H1 (cell line): ENCODE results near the gene SCRN1. TPM values are rescaled to one million over a fixed set of nuclear protein-coding genes. Genes with fewer than 3 reads are reported as not detected.

Experiments
- CTCF ChIA-PET: fragments of 300-600 bp; sonication (Branson Sonifier 250); formaldehyde crosslinking; loops from one replicate; lab custom pipeline; 2021; ENCODE audit not compliant: partially characterized antibody; lab: Charles Lee
- POLR2A ChIA-PET: fragments of 300-600 bp; sonication (Branson Sonifier 250); formaldehyde crosslinking; loops from one replicate; lab custom pipeline; 2021; ENCODE audit warnings: inconsistent platforms; ENCODE audit not compliant: partially characterized antibody; lab: Charles Lee
- DNase-seq, 2 experiments: peaks; one replicate each; pipeline versions ENCODE4 v3.0.0 to v3.0.0-alpha.2; 2010 to 2022; ENCODE audit warnings: low spot score in 2 of 2, low read depth in 1 of 2, mixed read lengths in 1 of 2
- FAIRE-seq: peaks from 2 replicates; lab custom pipeline; 2011; peaks lifted over from hg19 to GRCh38; lab: Jason Lieb, UNC
- H2AFZ ChIP-seq: 2 replicates; pipeline ENCODE4 v1.8.1; 2012; ENCODE audit warnings: low read length, inconsistent platforms
- H2AK5ac ChIP-seq: 2 replicates; pipeline ENCODE4 v1.6.1; 2013; ENCODE audit warnings: low read depth, low read length
- H2BK120ac ChIP-seq: replicated peaks from 2 replicates; pipeline ENCODE3; 2013; ENCODE audit warnings: low read depth, low read length, inconsistent platforms
- H2BK12ac ChIP-seq: 2 replicates; pipeline ENCODE4 v1.6.1; 2013; ENCODE audit warnings: low read depth, low read length
- H2BK15ac ChIP-seq: 2 replicates; pipeline ENCODE4 v1.6.1; 2013; ENCODE audit warnings: low read length
- H2BK20ac ChIP-seq: 2 replicates; pipeline ENCODE4 v1.6.1; 2013; ENCODE audit warnings: low read length
- H2BK5ac ChIP-seq: 2 replicates; pipeline ENCODE4 v1.6.1; 2013; ENCODE audit warnings: low read depth, low read length
- H3K14ac ChIP-seq: 2 replicates; pipeline ENCODE4 v1.6.1; 2013; ENCODE audit warnings: inconsistent platforms; ENCODE audit not compliant: insufficient read length
- H3K18ac ChIP-seq: 2 replicates; pipeline ENCODE4 v1.6.1; 2013; ENCODE audit warnings: low read length; ENCODE audit errors: extremely low read depth
- H3K23ac ChIP-seq: 2 replicates; pipeline ENCODE4 v1.6.1; 2013; ENCODE audit warnings: inconsistent platforms; ENCODE audit not compliant: insufficient read length
- H3K23me2 ChIP-seq: 2 replicates; pipeline ENCODE4 v1.6.1; 2013; ENCODE audit warnings: low read depth, low read length
- H3K27ac ChIP-seq: 2 replicates; pipeline ENCODE4 v1.6.1; 2011; ENCODE audit warnings: low read depth, low read length, inconsistent platforms
- H3K27me3 ChIP-seq, 4 experiments: replicated peaks in 1 of 4; 1 replicate in 1 of 4; 2 replicates in 3 of 4; pipeline versions ENCODE4 v1.6.1 to v1.8.1; 2011 to 2013; ENCODE audit warnings: low read length in 3 of 4, mild to moderate bottlenecking in 3 of 4, inconsistent platforms in 2 of 4, mixed read lengths in 2 of 4, moderate library complexity in 1 of 4; ENCODE audit not compliant: control insufficient read depth in 3 of 4, insufficient read depth in 3 of 4; ENCODE audit errors: extremely low read depth in 1 of 4
- H3K36me3 ChIP-seq, 4 experiments: 2 replicates each; pipeline versions ENCODE4 v1.6.1 to v1.8.1; 2011 to 2013; ENCODE audit warnings: mild to moderate bottlenecking in 4 of 4, low read length in 3 of 4, moderate library complexity in 2 of 4, control low read depth in 1 of 4, inconsistent platforms in 1 of 4; ENCODE audit not compliant: insufficient read depth in 4 of 4, control insufficient read depth in 2 of 4
- H3K4ac ChIP-seq: replicated peaks from 2 replicates; pipeline ENCODE3; 2013; ENCODE audit warnings: low read length, low read depth, mixed read lengths, inconsistent platforms; ENCODE audit not compliant: insufficient read length
- H3K4me1 ChIP-seq, 4 experiments: replicated peaks in 1 of 4; 1 replicate in 1 of 4; 2 replicates in 3 of 4; pipeline versions ENCODE4 v1.6.1 to v1.8.1; 2011 to 2013; ENCODE audit warnings: low read length in 3 of 4, inconsistent platforms in 2 of 4, mixed read lengths in 1 of 4; ENCODE audit not compliant: insufficient read depth in 4 of 4, control insufficient read depth in 3 of 4
- H3K4me2 ChIP-seq, 2 experiments: 2 replicates each; pipeline versions ENCODE4 v1.6.1 to v1.8.1; 2011 to 2013; ENCODE audit warnings: low read depth in 2 of 2, low read length in 2 of 2, control low read depth in 1 of 2, inconsistent platforms in 1 of 2, mild to moderate bottlenecking in 1 of 2; ENCODE audit not compliant: insufficient read depth in 1 of 2
- H3K4me3 ChIP-seq, 4 experiments: fragments of 200-600, 300-600 bp in 1 of 4; sonication (generic), shearing (Covaris generic), sonication (Bioruptor Twin) in 1 of 4; 2 replicates each; pipeline versions ENCODE4 v1.5.1 to v1.8.1; 2011 to 2016; ENCODE audit warnings: low read length in 4 of 4, low read depth in 3 of 4, control low read depth in 2 of 4, inconsistent platforms in 2 of 4, mild to moderate bottlenecking in 2 of 4, mixed read lengths in 1 of 4, moderate library complexity in 1 of 4; ENCODE audit not compliant: insufficient read depth in 2 of 4; ENCODE audit errors: extremely low read depth in 1 of 4
- H3K56ac ChIP-seq: replicated peaks from 2 replicates; pipeline ENCODE3; 2013; ENCODE audit warnings: low read depth, mild to moderate bottlenecking, mixed read lengths, low read length, inconsistent platforms; ENCODE audit not compliant: insufficient read length
- H3K79me1 ChIP-seq: 2 replicates; pipeline ENCODE4 v1.6.1; 2013; ENCODE audit warnings: low read depth, low read length, control low read depth
- H3K79me2 ChIP-seq, 2 experiments: 2 replicates each; pipeline versions ENCODE4 v1.6.1 to v1.8.1; 2012 to 2013; ENCODE audit warnings: low read length in 2 of 2, mild to moderate bottlenecking in 2 of 2, inconsistent platforms in 1 of 2; ENCODE audit not compliant: insufficient read depth in 2 of 2, control insufficient read depth in 1 of 2
- H3K9ac ChIP-seq, 4 experiments: replicated peaks in 1 of 4; 1 replicate in 1 of 4; 2 replicates in 3 of 4; pipeline versions ENCODE4 v1.6.1 to v1.8.1; 2011 to 2013; ENCODE audit warnings: low read depth in 3 of 4, low read length in 3 of 4, control low read depth in 2 of 4, mild to moderate bottlenecking in 2 of 4, moderate library complexity in 2 of 4, inconsistent platforms in 1 of 4; ENCODE audit errors: extremely low read depth in 1 of 4
- H3K9me3 ChIP-seq, 2 experiments: 2 replicates each; pipeline versions ENCODE4 v1.6.1 to v1.8.1; 2012 to 2013; ENCODE audit warnings: mild to moderate bottlenecking in 2 of 2, moderate library complexity in 2 of 2, control low read depth in 1 of 2, inconsistent platforms in 1 of 2, low read depth in 1 of 2, low read length in 1 of 2, mixed read lengths in 1 of 2; ENCODE audit not compliant: insufficient read depth in 2 of 2
- H4K20me1 ChIP-seq, 2 experiments: replicated peaks in 1 of 2; 2 replicates each; pipeline versions ENCODE3 to v1.8.1; 2011 to 2013; ENCODE audit warnings: inconsistent platforms in 2 of 2, low read length in 2 of 2, mild to moderate bottlenecking in 1 of 2; ENCODE audit not compliant: insufficient read depth in 2 of 2, control insufficient read depth in 1 of 2
- H4K5ac ChIP-seq: 2 replicates; pipeline ENCODE4 v1.6.1; 2013; ENCODE audit warnings: low read length, low read depth, mixed read lengths, inconsistent platforms; ENCODE audit not compliant: insufficient read length
- H4K8ac ChIP-seq: 2 replicates; pipeline ENCODE4 v1.8.0; 2013; ENCODE audit warnings: mild to moderate bottlenecking, moderate library complexity, low read length, inconsistent platforms; ENCODE audit not compliant: insufficient read depth; ENCODE audit errors: extremely low read depth
- H4K91ac ChIP-seq: replicated peaks from 2 replicates; pipeline ENCODE3; 2013; ENCODE audit warnings: low read length, mixed read lengths, inconsistent platforms; ENCODE audit not compliant: insufficient read length
- WGBS, 2 experiments: shearing (Covaris generic) in 1 of 2; methylation state at CpG; one replicate each; pipeline versions ENCODE4 v1.1.6 to v1.1.7; 2013 to 2015; ENCODE audit warnings: low lambda C conversion rate in 2 of 2, mixed read lengths in 2 of 2, inconsistent platforms in 1 of 2, low coverage in 1 of 2, missing lambda C conversion rate in 1 of 2; ENCODE audit not compliant: insufficient replicate concordance in 2 of 2, insufficient coverage in 1 of 2, insufficient read length in 1 of 2; ENCODE audit errors: extremely low coverage in 1 of 2, missing lambda C conversion rate in 1 of 2; 5-methylcytosine and 5-hydroxymethylcytosine counted together
- polyA plus RNA-seq, 7 experiments: library from polyadenylated mRNA; depleted of rRNA in 3 of 7; stranded (reverse) in 5 of 7; unstranded in 2 of 7; fragments of >200 nt in 5 of 7; fragments of 200-250 nt in 2 of 7; gene quantifications; 1 replicate in 5 of 7; 2 replicates in 1 of 7; 4 replicates in 1 of 7; pipeline versions ENCODE4 v1.2.1 to v1.2.3, GENCODE V29; 2011 to 2013; ENCODE audit warnings: missing spikeins in 2 of 7, mixed read lengths in 2 of 7
- total RNA-seq: library from RNA; stranded (reverse); fragmentation: NEBNext Ultra II Directional; extraction: Animal tissue kit (Norgen Biotek cat#: 25700); gene quantifications from 2 replicates; pipeline ENCODE4 v1.2.1, GENCODE V29; 2021
- TF ChIP-seq, protein P1 (sequence below): IDR thresholded peaks from 2 replicates; pipeline ENCODE4 v1.6.1; 2012; ENCODE audit warnings: inconsistent platforms

The SCRN1 gene
- total and polyA plus RNA-seq, 2 of the 8 experiments (the other 6 are each of a cell fraction or from before 2014, with no cell fraction given): 36.0 to 75.8 TPM

DNA sequence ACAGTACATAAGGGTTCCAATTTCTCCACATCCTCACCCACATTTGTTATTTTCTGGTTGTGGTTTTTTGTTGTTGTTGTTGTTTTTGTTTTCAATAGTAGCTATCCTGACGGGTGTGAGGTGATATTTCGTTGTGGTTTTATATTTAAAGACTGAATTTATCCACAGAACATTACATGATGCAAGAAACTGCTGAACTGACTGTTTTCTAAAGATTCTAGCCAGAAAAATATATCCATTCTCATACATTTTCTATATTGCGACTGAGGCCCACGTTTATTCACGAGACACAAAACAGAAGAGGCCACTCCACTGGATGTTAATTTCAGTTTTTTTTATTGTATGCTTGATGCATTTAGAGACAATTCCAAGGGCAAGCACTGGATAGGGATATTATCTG lies 69.8 kb downstream of the SCRN1 start:
- Histone ChIP-seq H3K56ac (no peak overlapping the region), H3K27me3 (no peaks in the 10 kb centered on the region), H4K91ac (no peak overlapping the region), H3K9ac (no peak overlapping the region), H3K4ac (no peak overlapping the region), H2BK120ac (no peak overlapping the region), H3K23me2 (no peaks in the 10 kb centered on the region; the same call in 1 of the 2 replicates), H2BK5ac (no peak overlapping the region), H3K4me3 (no peak overlapping the region), H2BK12ac (no peak overlapping the region), H3K23ac (no peak overlapping the region), H3K18ac (no peak overlapping the region), H2BK15ac (no peak overlapping the region), H3K4me1 (no peaks in the 10 kb centered on the region), H2AK5ac (no peak overlapping the region), H3K4me2 (no peak overlapping the region), H3K14ac (no peak overlapping the region), H3K27ac (no peak overlapping the region), H4K8ac (no peak overlapping the region), H3K36me3 (peaks cover under 1 to 21% (median 10%) of the 10 kb centered on the region in 4 experiments; a peak in 5 of 8 replicates), H4K20me1 (peaks cover 0 to 2% of the 10 kb centered on the region in 2 experiments), H4K5ac (no peak overlapping the region), H3K79me2 (no peaks in the 10 kb centered on the region), H2AFZ (no peak overlapping the region), H3K9me3 (no peaks in the 10 kb centered on the region), H2BK20ac (no peak overlapping the region), H3K79me1 (no peaks in the 10 kb centered on the region)
- DNase-seq (no peak), FAIRE-seq (no peak)
- POLR2A ChIA-PET: no interaction called here
- CTCF ChIA-PET: interaction anchor here (1.0 to 3.3 kb wide), 8 partner anchors 10 to 173 kb away, joined by 3 to 20 read pairs (median 6); no protein-coding TSS in a partner anchor
- WGBS, 2 experiments: 90% methylated on average over 5 of the region's 5 CpGs; no CpG with 5 or more reads in 1 of the 2 experiments
- TF ChIP-seq, protein P1, sequence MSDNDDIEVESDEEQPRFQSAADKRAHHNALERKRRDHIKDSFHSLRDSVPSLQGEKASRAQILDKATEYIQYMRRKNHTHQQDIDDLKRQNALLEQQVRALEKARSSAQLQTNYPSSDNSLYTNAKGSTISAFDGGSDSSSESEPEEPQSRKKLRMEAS: no peak
